Measurements from ENCODE around the gene TTC23. TPM values are rescaled to one million over a fixed set of nuclear protein-coding genes. Genes with fewer than 3 reads are reported as not detected.

TTC23 gene
- total and polyA plus RNA-seq, 4 experiments from 2014 or later: 0.45 to 0.79 (median 0.67) TPM; not detected in 1

DNA sequence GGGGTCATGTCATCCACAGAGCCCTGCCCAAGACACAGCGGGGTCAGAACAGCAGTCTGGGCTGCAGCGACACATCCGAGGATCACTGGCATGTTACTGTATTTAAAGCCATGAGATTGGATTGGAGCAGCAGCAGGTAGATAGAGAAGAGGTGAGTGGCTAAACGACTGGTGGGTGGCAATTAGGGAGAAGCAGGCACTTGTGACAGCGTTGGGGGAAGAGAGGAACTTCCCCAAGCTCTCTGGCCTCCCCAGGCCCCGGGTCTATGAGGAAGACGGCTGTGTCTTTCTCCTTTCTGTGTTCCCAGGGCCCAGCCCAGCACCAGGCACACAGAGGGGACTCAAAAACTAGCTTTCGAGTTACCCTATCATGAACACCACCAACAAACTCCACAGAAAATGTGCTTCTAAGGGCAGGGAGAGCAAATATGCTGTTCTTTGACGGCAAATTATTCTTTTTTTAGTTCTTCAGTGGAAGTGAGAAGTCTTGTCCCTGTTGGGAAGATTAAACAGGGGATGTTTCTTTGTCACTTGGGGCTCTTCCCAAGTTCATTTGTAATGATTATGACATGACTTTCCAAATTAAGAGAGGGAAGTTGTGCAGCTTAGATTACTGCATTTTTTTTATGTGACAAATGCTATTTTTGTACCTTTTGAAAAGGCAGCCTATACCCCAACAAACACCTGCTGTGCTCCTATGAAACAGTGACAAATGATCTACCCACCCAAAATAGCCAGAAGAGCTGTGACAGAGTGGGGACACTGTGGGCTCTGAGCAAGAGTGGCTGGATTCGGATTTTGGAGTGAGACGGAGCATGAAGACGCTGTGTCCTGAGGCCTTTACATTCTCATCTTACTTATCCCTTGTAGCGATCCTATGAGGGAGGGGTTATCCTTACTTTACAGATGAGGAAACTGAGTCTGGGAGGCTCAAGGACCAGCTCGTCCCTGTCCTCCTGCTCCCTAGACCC, 151.7 kb downstream of the TTC23 start:
- H3K4me3 Mint-ChIP-seq: no peak overlapping the region
- peaks cover 0 to 4% (median 1%) of the 10 kb centered on the region in 4 donors for H3K4me1 Mint-ChIP-seq
- peaks cover 19 to 26% of the 10 kb centered on the region in 2 donors for H3K27me3 Mint-ChIP-seq
- Histone ChIP-seq H3K9me3 (ENCODE audit: control insufficient read depth in 1 of 2, low read length in 2 of 2) (no peaks in the 10 kb centered on the region), H3K27ac (ENCODE audit: low read depth, low read length) (no peak overlapping the region), H3K36me3 (ENCODE audit: insufficient read depth, low read length) (no peaks in the 10 kb centered on the region), H3K27me3 (ENCODE audit: insufficient read depth, low read length) (peaks cover 6% of the 10 kb centered on the region), H3K4me3 (ENCODE audit: low read length in 2 of 2) (no peak overlapping the region), H3K4me1 (ENCODE audit: insufficient read depth, low read length) (no peaks in the 10 kb centered on the region)
- ChIA-PET POLR2A (ENCODE audit: partially characterized antibody) (no interaction called here), CTCF (ENCODE audit: partially characterized antibody) (interaction anchor here (0.9 to 2.1 kb wide), 3 partner anchors 9 to 607 kb away, joined by 4 to 7 read pairs (median 4); no protein-coding TSS in a partner anchor)
- no peaks in the 10 kb centered on the region for H3K9me3 Mint-ChIP-seq
- DNase-seq: no peak
- H3K36me3 Mint-ChIP-seq: no peaks in the 10 kb centered on the region
- intact Hi-C loops (cut with micrococcal nuclease): no loop called here
- H3K27ac Mint-ChIP-seq: no peak overlapping the region

DNA sequence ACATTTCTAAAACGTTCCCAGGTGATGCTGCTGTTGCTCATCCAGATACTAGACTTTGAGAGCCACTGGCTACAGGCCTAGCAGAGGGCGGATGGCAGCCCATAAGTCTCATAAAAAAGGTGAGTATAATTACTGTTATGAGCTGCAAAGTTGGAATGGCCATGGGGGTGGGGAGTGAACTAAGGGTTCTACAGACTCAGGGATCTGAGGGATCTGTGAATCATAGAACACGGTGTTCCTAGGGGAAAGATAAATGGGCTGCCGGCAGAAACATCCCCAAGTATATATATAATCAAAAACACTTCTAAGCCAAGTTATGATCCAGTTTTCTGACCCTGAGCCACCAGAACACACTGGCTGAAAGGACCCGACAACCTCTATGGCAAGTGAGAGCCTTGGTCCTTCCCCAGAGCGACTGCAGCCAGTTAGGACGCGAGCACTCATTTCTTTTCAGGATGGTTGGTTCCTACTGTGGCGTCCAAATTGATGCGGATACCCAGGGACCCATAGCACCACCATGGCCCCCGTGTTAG, 152.4 kb downstream of the TTC23 start:
- Mint-ChIP-seq H3K27ac (no peak overlapping the region), H3K4me1 (peaks cover 0 to 4% (median 1%) of the 10 kb centered on the region in 4 donors), H3K36me3 (no peaks in the 10 kb centered on the region), H3K27me3 (peaks cover 14 to 22% of the 10 kb centered on the region in 2 donors), H3K9me3 (no peaks in the 10 kb centered on the region), H3K4me3 (no peak overlapping the region)
- ChIA-PET CTCF (ENCODE audit: partially characterized antibody) (no interaction called here), POLR2A (ENCODE audit: partially characterized antibody) (no interaction called here)
- H3K27me3 ChIP-seq (ENCODE audit: insufficient read depth, low read length): peaks cover 6% of the 10 kb centered on the region
- H3K9me3 ChIP-seq (ENCODE audit: control insufficient read depth in 1 of 2, low read length in 2 of 2): no peaks in the 10 kb centered on the region
- no peak overlapping the region for H3K4me3 ChIP-seq (ENCODE audit: low read length in 2 of 2)
- no peak for DNase-seq
- no peak overlapping the region for H3K27ac ChIP-seq (ENCODE audit: low read depth, low read length)
- H3K4me1 ChIP-seq (ENCODE audit: insufficient read depth, low read length): no peaks in the 10 kb centered on the region
- intact Hi-C loops (cut with micrococcal nuclease): no loop called here
- H3K36me3 ChIP-seq (ENCODE audit: insufficient read depth, low read length): no peaks in the 10 kb centered on the region

DNA sequence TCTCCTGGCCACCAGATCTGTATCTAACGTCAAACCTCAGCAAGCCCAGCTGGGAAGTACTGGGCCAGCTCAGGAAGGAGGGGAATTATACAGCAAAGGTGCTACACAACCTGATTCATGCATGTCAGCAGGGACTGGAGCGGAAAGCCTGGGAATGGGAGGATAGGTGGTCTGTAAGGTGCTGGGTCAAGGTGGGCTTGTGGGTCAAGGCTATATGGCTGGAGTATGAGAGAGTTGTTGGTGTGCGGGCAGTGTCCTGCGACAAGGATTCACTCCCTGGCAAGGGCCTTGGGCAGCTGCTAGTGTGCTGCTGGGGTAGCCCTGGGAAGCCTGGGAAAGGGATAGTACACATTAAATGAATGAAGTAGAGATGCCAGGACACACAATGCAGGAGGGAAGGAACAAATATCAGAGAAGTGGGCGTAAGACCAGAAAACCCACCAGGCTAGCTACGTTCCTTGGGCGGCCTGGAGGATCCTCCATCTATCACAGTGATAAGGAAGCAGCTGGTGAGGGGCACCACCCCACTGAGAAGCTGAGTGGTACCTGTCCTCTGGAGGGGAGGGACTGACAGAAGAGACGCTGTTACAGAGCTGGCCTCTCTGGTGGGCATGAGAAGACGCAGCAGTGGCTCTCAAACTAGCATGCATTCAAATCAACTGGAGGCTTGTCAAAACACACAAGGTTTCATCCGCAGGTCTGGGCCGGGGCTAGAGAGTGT, 153.0 kb downstream of the TTC23 start:
- Mint-ChIP-seq H3K36me3 (no peaks in the 10 kb centered on the region), H3K9me3 (no peaks in the 10 kb centered on the region), H3K27me3 (peaks cover 8 to 22% of the 10 kb centered on the region in 2 donors), H3K27ac (no peak overlapping the region), H3K4me1 (peaks cover 0 to 4% (median under 1%) of the 10 kb centered on the region in 4 donors), H3K4me3 (no peak overlapping the region)
- Histone ChIP-seq H3K36me3 (ENCODE audit: insufficient read depth, low read length) (no peaks in the 10 kb centered on the region), H3K27me3 (ENCODE audit: insufficient read depth, low read length) (peaks cover under 1% of the 10 kb centered on the region), H3K4me1 (ENCODE audit: insufficient read depth, low read length) (no peaks in the 10 kb centered on the region), H3K4me3 (ENCODE audit: low read length in 2 of 2) (no peak overlapping the region), H3K9me3 (ENCODE audit: control insufficient read depth in 1 of 2, low read length in 2 of 2) (no peaks in the 10 kb centered on the region), H3K27ac (ENCODE audit: low read depth, low read length) (no peak overlapping the region)
- ChIA-PET CTCF (ENCODE audit: partially characterized antibody) (no interaction called here), POLR2A (ENCODE audit: partially characterized antibody) (no interaction called here)
- DNase-seq: no peak
- intact Hi-C loops (cut with micrococcal nuclease): no loop called here

DNA sequence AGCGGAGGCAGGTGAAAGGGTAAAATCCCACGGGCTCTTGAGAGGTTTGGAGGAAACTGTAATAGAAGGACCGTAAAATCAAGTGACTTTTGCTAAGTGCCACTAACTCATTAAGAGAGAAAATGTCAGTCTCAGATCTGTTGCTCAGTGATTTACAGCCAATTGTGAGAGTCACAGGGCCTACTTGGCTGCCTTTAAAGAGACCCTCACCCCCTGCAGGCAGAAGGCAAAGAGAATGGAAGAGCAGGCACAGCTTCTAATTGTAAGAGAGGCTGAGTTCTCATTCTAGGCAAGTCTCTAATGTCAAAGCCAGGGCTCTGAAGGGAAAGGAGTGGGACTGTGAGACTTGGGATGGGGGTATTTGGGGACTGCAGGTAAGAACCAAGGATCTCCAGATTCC, 153.8 kb downstream of the TTC23 start:
- intact Hi-C loops (cut with micrococcal nuclease): no loop called here
- peaks cover 0 to 2% (median under 1%) of the 10 kb centered on the region in 4 donors for H3K4me1 Mint-ChIP-seq

DNA sequence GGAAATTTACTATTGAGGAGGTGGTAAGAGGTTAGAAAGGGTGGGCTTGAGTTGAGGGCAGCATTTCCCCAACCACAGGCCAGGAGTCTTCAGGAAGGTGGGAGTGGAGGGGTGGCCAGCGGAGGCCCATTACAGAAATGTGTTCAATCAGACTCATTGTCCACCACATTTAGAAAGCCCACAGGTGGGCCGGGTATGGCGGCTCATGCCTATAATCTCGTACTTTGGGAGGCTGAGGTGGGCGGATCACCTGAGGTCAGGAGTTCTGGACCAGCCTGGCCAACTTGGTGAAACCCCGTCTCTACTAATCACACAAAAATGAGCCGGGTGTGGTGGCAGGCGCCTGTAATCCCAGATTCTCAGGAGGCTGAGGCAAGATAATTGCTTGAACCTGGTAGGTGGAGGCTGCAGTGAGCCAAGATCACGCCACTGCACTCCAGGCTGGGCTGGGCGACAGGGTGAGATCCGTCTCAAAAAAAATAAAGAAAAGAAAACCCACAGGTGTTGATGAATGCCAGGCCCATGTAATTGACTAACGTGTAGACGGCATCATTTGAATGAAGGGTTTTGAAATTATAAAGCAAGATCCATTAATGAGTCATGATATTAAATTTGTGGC, 156.7 kb downstream of the TTC23 start:
- Mint-ChIP-seq H3K36me3 (no peaks in the 10 kb centered on the region), H3K27ac (peak overlapping the region in 1 of 7 donors; percentile 36), H3K4me1 (peaks cover 0 to 5% (median 4%) of the 10 kb centered on the region in 4 donors), H3K4me3 (no peak overlapping the region), H3K9me3 (no peaks in the 10 kb centered on the region), H3K27me3 (peaks cover 2 to 9% of the 10 kb centered on the region in 2 donors)
- intact Hi-C loops (cut with micrococcal nuclease): no loop called here
- POLR2A ChIA-PET (ENCODE audit: partially characterized antibody): no interaction called here
- Histone ChIP-seq H3K4me3 (ENCODE audit: low read length in 2 of 2) (no peak overlapping the region), H3K27ac (ENCODE audit: low read depth, low read length) (no peak overlapping the region), H3K9me3 (ENCODE audit: control insufficient read depth in 1 of 2, low read length in 2 of 2) (no peaks in the 10 kb centered on the region), H3K4me1 (ENCODE audit: insufficient read depth, low read length) (no peaks in the 10 kb centered on the region), H3K36me3 (ENCODE audit: insufficient read depth, low read length) (no peaks in the 10 kb centered on the region), H3K27me3 (ENCODE audit: insufficient read depth, low read length) (no peaks in the 10 kb centered on the region)
- no peak for DNase-seq
- CTCF ChIA-PET (ENCODE audit: partially characterized antibody): no interaction called here

More for the DNA sequence above, 153.8 kb downstream of the TTC23 start:
- Mint-ChIP-seq H3K4me3 (no peak overlapping the region), H3K27ac (no peak overlapping the region), H3K9me3 (no peaks in the 10 kb centered on the region), H3K27me3 (peaks cover 7 to 21% of the 10 kb centered on the region in 2 donors), H3K36me3 (no peaks in the 10 kb centered on the region)
- ChIA-PET CTCF (ENCODE audit: partially characterized antibody) (no interaction called here), POLR2A (ENCODE audit: partially characterized antibody) (no interaction called here)
- Histone ChIP-seq H3K27ac (ENCODE audit: low read depth, low read length) (no peak overlapping the region), H3K9me3 (ENCODE audit: control insufficient read depth in 1 of 2, low read length in 2 of 2) (no peaks in the 10 kb centered on the region), H3K36me3 (ENCODE audit: insufficient read depth, low read length) (no peaks in the 10 kb centered on the region), H3K4me3 (ENCODE audit: low read length in 2 of 2) (no peak overlapping the region), H3K27me3 (ENCODE audit: insufficient read depth, low read length) (no peaks in the 10 kb centered on the region), H3K4me1 (ENCODE audit: insufficient read depth, low read length) (no peaks in the 10 kb centered on the region)
- DNase-seq: no peak

DNA sequence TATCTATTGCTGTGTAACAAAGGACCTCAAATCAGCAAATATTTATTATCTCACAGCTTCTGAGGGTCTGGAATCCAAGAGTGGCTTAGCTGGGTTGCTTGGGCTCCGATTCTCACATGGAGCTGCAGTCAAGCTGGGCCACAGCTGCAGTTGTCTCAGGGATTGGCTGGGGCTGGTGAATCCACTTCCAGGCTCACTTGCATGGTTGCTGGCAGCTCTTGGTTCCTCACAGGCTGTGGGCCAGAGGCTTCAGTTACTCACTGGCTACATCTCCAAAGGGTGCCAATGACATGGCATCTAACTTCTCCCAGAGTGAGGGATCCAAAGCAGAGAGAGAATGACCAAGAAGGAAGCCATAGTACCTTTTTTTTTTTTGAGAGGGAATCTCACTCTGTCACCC, 158.4 kb downstream of the TTC23 start:
- Mint-ChIP-seq H3K27me3 (peaks cover 0 to 8% of the 10 kb centered on the region in 2 donors), H3K36me3 (no peaks in the 10 kb centered on the region), H3K27ac (no peak overlapping the region), H3K4me1 (peaks cover 0 to 5% (median 4%) of the 10 kb centered on the region in 4 donors), H3K9me3 (no peaks in the 10 kb centered on the region), H3K4me3 (no peak overlapping the region)
- Histone ChIP-seq H3K4me1 (ENCODE audit: insufficient read depth, low read length) (no peaks in the 10 kb centered on the region), H3K27ac (ENCODE audit: low read depth, low read length) (no peak overlapping the region), H3K36me3 (ENCODE audit: insufficient read depth, low read length) (no peaks in the 10 kb centered on the region), H3K27me3 (ENCODE audit: insufficient read depth, low read length) (no peaks in the 10 kb centered on the region), H3K9me3 (ENCODE audit: control insufficient read depth in 1 of 2, low read length in 2 of 2) (no peaks in the 10 kb centered on the region), H3K4me3 (ENCODE audit: low read length in 2 of 2) (no peak overlapping the region)
- ChIA-PET CTCF (ENCODE audit: partially characterized antibody) (no interaction called here), POLR2A (ENCODE audit: partially characterized antibody) (no interaction called here)
- DNase-seq: no peak
- intact Hi-C loops (cut with micrococcal nuclease): no loop called here

Measured in CD4-positive, alpha-beta memory T cell (primary cell).